KBM-7 (cell line): ENCODE results near the gene GALNT10.

Experiments used
- DNase-seq: peaks from one replicate; pipeline ENCODE4 v3.0.0-alpha.2; 2015
- in situ Hi-C: fragments of 300-500 bp; cut with MboI; formaldehyde crosslinking; loops from 2 replicates; pipeline ENCODE4 v1.14.3; 2020; ENCODE audit warnings: low sequenced_read_pairs, low pct_unique_long_range_greater_than_20kb, mixed read lengths

Gene GALNT10

GRCh38 chr5:154331924-154332323 lies 141.4 kb downstream of the GALNT10 start:
- in situ Hi-C loops = no loop called here
- DNase-seq = no peak

- in situ Hi-C loops = no loop called here
- no peak for DNase-seq
Observed at GRCh38 chr5:154332451-154332850, 141.9 kb downstream of the GALNT10 start.

- in situ Hi-C loops = no loop called here
- DNase-seq = no peak
Observed at GRCh38 chr5:154333016-154333415, 142.5 kb downstream of the GALNT10 start.

GRCh38 chr5:154334406-154335064 lies 144.0 kb downstream of the GALNT10 start:
- DNase-seq = no peak
- in situ Hi-C loops = no loop called here

GRCh38 chr5:154335065-154335448 lies 144.5 kb downstream of the GALNT10 start:
- no peak for DNase-seq
- in situ Hi-C loops = no loop called here

GRCh38 chr5:154341620-154342019 lies 151.1 kb downstream of the GALNT10 start:
- in situ Hi-C loops = no loop called here
- no peak for DNase-seq

- DNase-seq = no peak
Observed at GRCh38 chr5:154342211-154342610, 151.7 kb downstream of the GALNT10 start.

GRCh38 chr5:154342963-154343362 lies 152.4 kb downstream of the GALNT10 start:
- no peak for DNase-seq
- in situ Hi-C loops = no loop called here

More at GRCh38 chr5:154342211-154342610, 151.7 kb downstream of the GALNT10 start:
- in situ Hi-C loops = no loop called here

GRCh38 chr5:154344461-154344860 lies 153.9 kb downstream of the GALNT10 start:
- in situ Hi-C loops = no loop called here
- DNase-seq = no peak

GRCh38 chr5:154345255-154345952 lies 154.9 kb downstream of the GALNT10 start:
- in situ Hi-C loops = no loop called here
- DNase-seq = no peak

GRCh38 chr5:154346427-154346826 lies 155.9 kb downstream of the GALNT10 start:
- in situ Hi-C loops = no loop called here
- DNase-seq = no peak

GRCh38 chr5:154349626-154350264 lies 159.2 kb downstream of the GALNT10 start:
- DNase-seq = no peak
- in situ Hi-C loops = no loop called here

GRCh38 chr5:154351141-154351540 lies 160.6 kb downstream of the GALNT10 start:
- in situ Hi-C loops = no loop called here
- DNase-seq = no peak

GRCh38 chr5:154351566-154351965 lies 161.0 kb downstream of the GALNT10 start:
- DNase-seq = no peak
- in situ Hi-C loops = no loop called here

GRCh38 chr5:154352960-154353548 lies 162.5 kb downstream of the GALNT10 start:
- no peak for DNase-seq
- in situ Hi-C loops = no loop called here

- no peak for DNase-seq
- in situ Hi-C loops = no loop called here
Observed at GRCh38 chr5:154355129-154355611, 164.6 kb downstream of the GALNT10 start.

GRCh38 chr5:154356020-154356655 lies 165.6 kb downstream of the GALNT10 start:
- no peak for DNase-seq
- in situ Hi-C loops = no loop called here

GRCh38 chr5:154356958-154357357 lies 166.4 kb downstream of the GALNT10 start:
- DNase-seq = no peak
- in situ Hi-C loops = no loop called here

GRCh38 chr5:154358516-154359220 lies 168.1 kb downstream of the GALNT10 start:
- peak; percentile 7 for DNase-seq

More at GRCh38 chr5:154358516-154359220, 168.1 kb downstream of the GALNT10 start:
- in situ Hi-C loops = no loop called here
